ENCODE measurements around the gene GAMT.

GAMT gene

GRCh38 chr19:1383312-1384084 lies 17.8 kb downstream of the GAMT start, which contains the start of gene NDUFS7:
NDUFS7 (plus strand) TSS chr19:1383907; CDS start chr19:1383927, 20 bp downstream.
- DNase-seq = peak; percentile 98

- DNase-seq = no peak
Measured at GRCh38 chr19:1383017-1383311, 18.4 kb downstream of the GAMT start.

- DNase-seq = no peak
Measured at GRCh38 chr19:1382250-1382649, 19.1 kb downstream of the GAMT start.

- no peak for DNase-seq
Measured at GRCh38 chr19:1379961-1380489, 21.3 kb downstream of the GAMT start.

- DNase-seq = no peak
Measured at GRCh38 chr19:1379126-1379905, 22.0 kb downstream of the GAMT start.

GRCh38 chr19:1377965-1378785 lies 23.2 kb downstream of the GAMT start:
- no peak for DNase-seq

- DNase-seq = no peak
Measured at GRCh38 chr19:1377176-1377964, 24.0 kb downstream of the GAMT start.

GRCh38 chr19:1376415-1376805 lies 24.9 kb downstream of the GAMT start:
- DNase-seq = no peak

- no peak for DNase-seq
Measured at GRCh38 chr19:1374250-1374577, 27.1 kb downstream of the GAMT start.

- no peak for DNase-seq
Measured at GRCh38 chr19:1373534-1374249, 27.6 kb downstream of the GAMT start.

GRCh38 chr19:1373042-1373533 lies 28.3 kb downstream of the GAMT start:
- DNase-seq = no peak

- no peak for DNase-seq
Measured at GRCh38 chr19:1370579-1371361, 30.6 kb downstream of the GAMT start.

- DNase-seq = no peak
Measured at GRCh38 chr19:1369214-1369805, 32.0 kb downstream of the GAMT start.

GRCh38 chr19:1366899-1367870 lies 34.2 kb downstream of the GAMT start:
- DNase-seq = no peak

GRCh38 chr19:1366296-1366695 lies 35.0 kb downstream of the GAMT start:
- no peak for DNase-seq

- DNase-seq = no peak
Measured at GRCh38 chr19:1365319-1366269, 35.7 kb downstream of the GAMT start.

- DNase-seq = no peak
Measured at GRCh38 chr19:1364070-1364704, 37.2 kb downstream of the GAMT start.

Data from activated effector memory CD4-positive, alpha-beta T cell treated with anti-CD3 and anti-CD28 coated beads, Interleukin-2, amount 50 U/mL, for 16 hours (primary cell).